HuH-7.5 (cell line): ENCODE results near the gene BNIP5.

Experiments used
- DNase-seq: peaks from one replicate; pipeline ENCODE4 v3.0.0; 2011; ENCODE audit warnings: low spot score

BNIP5 gene

DNA sequence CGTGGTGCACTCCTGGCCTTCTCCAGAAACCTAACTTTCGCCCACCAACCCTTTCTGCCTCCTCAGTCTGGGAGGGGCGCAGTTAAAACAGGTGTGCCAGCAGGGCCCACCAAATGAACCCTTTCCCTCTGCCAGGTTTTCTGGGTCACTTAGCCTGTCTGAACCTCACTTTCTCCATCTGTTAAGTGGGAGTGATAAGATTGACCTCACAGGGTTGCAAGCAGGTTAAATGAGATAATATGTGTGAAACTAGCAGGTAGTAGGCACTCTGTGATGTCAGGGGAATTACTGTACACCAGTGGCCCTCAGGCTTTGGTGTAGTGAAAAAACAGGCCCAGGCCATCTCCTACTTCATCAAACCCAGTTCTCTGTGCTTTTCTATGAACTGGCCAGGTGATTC is 14.1 kb downstream of the BNIP5 start:
- no peak for DNase-seq

- no peak for DNase-seq
These were observed 16.2 kb downstream of the BNIP5 start for GRCh38 chr6:36320475-36320874.

DNA sequence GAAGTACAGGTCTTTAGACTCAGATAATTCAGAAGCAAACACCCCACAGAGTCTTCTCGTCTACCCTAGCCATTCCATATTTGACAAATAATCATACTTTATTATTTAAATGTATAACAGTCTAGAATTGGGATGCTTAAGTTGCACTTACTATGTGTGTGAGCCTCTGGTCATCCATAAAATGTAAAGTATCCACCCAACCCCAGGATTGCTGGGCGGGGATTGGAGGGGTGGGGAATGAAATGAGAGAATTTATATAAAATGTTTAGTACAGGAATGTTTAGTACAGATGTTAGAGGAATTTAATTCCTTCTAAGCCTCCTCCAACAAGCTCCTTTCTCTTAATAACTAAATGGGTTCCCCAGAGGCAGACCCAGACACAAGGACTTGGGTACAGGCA is 16.9 kb downstream of the BNIP5 start:
- DNase-seq, result no peak

DNA sequence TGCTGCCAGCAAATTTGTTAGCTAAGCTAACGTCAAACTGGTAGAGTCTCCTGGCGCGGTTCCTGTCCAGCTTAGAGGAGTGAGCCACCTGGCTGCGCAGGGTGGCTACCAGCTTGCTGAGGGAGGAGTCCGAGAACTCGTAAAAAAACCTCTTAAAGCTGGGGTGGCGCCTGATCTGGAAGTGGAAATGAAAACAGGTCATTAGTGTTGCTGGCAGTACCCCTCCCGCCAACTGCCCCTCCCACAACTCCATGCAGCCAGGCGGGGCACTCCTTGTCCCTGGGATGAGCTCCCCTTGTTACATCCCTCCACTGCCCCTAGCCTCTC is 17.3 kb downstream of the BNIP5 start:
- DNase-seq, result no peak

- DNase-seq, result no peak
These were observed 17.8 kb downstream of the BNIP5 start for GRCh38 chr6:36318690-36319435.

- no peak for DNase-seq
These were observed 19.1 kb downstream of the BNIP5 start for GRCh38 chr6:36317623-36318022.

- no peak for DNase-seq
These were observed 20.8 kb downstream of the BNIP5 start for GRCh38 chr6:36315921-36316320.

DNA sequence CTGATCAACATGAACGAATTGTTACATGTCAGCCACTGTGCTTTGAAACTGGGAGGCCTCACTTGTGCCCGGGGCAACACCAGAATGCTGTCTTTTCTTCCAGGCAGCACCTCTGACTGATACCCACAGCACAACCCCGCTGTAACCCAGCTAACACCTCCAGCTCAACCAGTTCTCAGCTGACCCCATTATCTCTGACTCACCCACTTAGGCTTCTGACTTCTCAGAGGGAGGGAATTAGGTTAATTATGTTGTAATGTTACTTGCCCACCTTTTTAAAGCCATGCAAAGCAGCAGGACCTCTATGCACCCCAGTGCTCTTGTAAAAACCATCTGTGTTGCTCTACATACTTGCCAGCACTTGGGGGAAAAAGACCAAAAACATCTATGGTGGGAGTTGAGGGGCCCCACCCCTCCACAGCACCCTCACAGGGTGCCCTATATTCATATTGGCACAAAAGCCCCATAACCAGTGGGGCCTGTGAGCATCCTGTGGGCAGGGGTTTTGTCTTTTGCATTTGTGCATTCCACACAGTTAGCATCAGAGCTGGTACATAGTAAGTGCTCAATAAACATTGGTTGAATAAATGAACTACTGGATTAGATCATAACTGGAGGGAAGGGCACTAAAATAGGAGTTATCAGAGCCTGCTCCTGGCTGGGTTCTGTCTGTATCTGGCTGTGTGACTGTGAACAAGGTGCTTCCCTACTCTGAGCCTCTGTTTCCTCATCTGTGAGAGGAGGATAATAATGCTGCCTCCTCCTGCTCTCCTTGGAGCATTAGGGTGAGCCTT is 22.3 kb downstream of the BNIP5 start:
- no peak for DNase-seq

DNA sequence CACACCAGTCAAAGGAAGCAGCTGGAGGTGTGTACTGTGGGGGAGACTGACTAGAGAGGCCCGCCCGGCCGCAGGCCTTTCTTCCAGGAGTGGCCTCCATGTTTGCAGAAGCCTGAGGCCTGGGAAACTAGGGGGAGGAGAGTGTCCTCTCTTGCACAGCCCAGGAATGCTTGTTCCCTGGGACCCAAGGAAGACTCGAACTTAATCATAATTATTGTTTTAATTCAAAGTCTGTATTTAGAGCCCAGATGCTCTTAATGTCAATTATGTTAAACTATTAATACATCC is 23.1 kb downstream of the BNIP5 start:
- DNase-seq, result no peak

DNA sequence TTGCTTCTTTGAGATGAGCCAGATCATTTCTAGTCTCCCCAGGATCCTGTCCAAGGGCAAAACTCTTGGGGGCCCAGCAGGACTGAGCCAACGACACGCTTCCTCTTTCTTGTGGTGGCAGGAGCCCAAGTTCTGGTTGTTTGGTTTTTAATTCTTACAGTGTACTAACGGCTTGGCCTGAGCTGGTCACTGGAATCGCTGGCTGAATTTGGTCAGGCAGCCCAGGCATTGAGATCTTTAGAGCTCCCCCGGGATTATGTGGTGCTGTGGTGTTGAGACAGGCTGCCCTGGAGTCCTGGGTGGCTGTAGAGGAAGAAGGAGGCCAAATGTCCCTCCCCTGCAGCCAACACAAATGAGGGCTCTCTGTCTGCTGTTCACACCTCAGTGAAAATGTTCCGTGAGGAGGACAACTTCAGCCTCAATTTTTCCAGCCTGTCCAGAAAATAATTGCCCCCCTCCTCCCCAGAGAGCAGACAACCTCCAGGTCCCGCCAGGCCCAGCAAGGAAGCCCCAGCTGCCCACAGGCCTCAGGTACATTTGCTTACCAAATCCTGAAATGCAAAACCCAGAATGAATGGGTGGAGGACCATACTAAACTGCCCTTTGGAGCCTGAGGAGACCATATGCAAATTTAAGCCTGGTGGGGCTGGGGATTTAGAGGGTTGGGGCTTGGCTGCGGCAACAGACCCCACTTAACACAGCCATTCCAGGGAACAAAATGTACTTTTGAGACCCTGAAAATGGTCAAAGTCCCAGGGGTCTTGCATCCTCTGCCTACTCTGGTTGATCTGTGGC is 23.6 kb downstream of the BNIP5 start:
- DNase-seq, result no peak

DNA sequence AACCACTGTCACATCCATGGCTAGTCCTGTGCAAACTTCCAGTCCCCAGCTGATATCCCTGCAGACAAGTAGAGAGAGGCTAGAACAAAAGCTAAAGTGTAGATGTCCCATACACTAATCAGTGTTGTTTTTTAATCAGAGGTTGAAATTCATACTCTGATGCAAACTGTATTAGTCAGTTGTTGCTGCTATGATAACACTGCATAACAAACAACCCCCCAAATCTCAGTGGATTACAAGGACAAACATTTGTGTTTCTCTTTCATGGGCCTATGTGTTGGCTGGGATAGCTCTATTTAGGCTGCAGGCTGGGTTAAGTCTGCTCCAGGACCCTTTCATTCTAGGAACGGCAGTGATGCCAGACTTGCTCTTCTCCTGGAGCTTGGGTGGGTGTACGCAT is 26.8 kb downstream of the BNIP5 start:
- DNase-seq, result no peak

- DNase-seq, result no peak
These were observed 27.5 kb downstream of the BNIP5 start for GRCh38 chr6:36309203-36309602.

DNA sequence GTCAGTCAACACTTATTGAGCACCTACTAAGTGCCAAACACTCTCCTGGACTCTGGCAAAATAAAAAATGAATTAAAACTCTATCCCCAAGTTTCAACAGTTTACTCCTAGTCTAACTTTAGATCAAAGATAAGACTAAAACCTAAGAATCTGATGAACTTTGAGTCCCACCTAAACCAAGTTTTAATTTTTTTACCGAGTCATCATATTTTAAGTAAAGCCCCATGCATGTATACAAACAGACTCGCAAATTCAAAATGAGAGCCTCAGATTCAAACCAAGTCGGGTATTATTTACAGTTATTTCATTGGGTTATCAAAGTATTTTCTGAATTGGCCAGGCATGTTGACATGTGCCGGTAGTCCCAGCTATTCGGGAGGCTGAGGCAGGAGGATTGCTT is 28.2 kb downstream of the BNIP5 start:
- DNase-seq, result no peak

GRCh38 chr6:36306375-36306774 is 30.3 kb downstream of the BNIP5 start:
- no peak for DNase-seq

GRCh38 chr6:36305885-36306284 is 30.8 kb downstream of the BNIP5 start:
- no peak for DNase-seq

DNA sequence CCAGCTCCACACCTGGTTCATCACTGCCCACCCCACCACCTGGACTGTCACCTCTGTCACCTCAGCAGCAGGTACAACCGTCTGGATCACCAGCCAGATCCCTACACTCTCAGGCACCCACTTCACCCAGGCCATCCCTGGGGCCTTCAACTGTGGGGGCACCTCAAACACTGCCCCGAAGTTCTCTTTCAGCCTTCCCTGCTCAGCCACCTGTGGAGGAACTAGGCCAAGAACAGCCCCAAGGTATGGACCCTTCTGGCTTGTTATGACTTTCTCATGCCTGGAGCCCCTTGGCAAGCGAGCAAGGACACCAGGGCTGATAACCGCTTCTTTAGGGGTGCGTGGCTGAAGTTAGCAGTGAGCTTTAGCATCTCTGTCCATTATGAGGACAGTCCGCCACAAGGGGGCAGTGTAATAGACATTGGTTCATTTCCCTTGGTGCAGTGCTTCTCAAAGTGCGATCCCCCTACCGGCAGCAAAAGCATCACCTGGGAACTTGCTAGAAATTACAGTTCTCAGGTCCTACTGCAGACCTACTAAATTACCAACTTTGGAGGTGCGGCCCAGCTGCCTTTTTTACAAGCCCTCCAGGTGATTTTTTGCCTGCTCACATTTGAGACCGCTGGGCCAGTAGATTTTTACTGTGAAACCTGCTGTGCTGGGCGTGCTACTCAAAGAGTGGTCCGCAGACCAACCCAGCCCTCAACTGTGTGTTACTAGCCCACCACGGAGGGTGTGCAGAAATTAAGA is 34.3 kb downstream of the BNIP5 start:
- peak; percentile 70 for DNase-seq

GRCh38 chr6:36301781-36302180 is 34.9 kb downstream of the BNIP5 start:
- DNase-seq, result no peak

- DNase-seq, result no peak
These were observed 35.5 kb downstream of the BNIP5 start for GRCh38 chr6:36301085-36301658.

DNA sequence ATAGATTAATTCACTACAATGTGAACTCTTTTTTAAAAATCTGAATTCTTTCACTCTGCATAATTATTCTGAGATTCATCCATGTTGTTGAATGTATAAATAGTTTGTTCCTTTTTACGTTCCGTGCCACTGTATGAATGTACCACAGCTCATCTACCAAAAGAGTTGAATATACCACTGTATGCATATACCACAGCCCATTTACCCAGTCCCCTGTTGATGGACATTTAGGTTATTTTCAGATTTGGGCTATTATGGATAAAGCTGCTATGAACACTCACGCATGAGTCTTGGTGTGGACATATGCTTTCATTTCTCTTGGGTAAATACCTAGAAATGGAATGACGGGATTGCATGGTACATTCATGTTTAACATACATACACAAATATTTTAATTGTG is 38.7 kb downstream of the BNIP5 start:
- DNase-seq, result no peak

DNA sequence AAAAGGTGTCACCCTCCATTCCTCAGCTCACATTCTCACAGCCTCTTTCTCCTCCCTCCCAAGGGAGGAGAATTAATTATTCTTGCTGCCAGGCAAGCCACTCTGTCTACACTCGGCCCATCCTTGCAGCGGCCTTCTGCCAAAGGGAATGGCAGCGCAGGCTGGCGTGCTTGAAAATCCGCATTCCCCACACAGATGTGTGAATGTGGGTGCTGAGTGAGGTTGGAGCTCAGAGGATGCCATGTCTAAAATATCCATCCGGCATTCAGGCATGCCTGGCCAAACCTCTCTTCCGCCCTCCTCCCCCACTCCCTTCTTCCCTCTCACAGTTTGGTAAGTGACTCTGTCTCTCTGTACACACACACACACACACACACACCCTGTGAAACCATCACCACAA is 39.2 kb downstream of the BNIP5 start:
- no peak for DNase-seq

DNA sequence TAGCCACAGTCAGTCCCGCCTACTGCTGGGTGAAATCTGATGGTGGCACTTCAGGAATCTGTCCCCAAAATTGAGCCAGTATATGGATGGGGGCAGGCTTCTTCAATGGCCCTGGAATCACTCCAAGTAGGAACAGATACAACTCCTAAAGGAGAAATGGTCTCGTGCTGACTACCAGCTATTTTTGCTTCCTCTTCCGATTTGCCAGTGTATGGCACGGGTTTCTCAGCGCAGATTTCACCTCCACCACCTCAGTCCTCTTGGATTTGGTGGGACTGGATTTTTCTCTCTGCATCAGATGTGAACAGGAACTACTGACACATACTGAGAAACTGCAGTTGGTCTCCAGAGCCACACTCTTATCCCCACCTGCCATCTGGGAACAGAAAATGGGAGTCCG is 39.6 kb downstream of the BNIP5 start:
- DNase-seq, result no peak

GRCh38 chr6:36296240-36296639 is 40.4 kb downstream of the BNIP5 start:
- no peak for DNase-seq
